Psoas muscle (tissue), 8 donors: ENCODE results near the gene AXIN1. TPM values are rescaled to one million over a fixed set of nuclear protein-coding genes. Genes with fewer than 3 reads are reported as not detected.

Source experiments
- ATAC-seq, 4 donors: fragments of 200-7000 bp; cut with Tn5 transposase; one replicate each; pipeline ENCODE4 v1.9.1; 2020; ENCODE audit warnings: moderate library complexity in 3 of 4, mild to moderate bottlenecking in 2 of 4
- DNase-seq, 2 donors: peaks; one replicate each; pipeline ENCODE4 v3.0.0-alpha.2; 2020
- H3K27ac ChIP-seq: fragments of 200-600 bp; one replicate; pipeline ENCODE4 v1.8.0; 2022
- H3K27me3 ChIP-seq, 3 donors: fragments of 200-600 bp in 1 of 3; one replicate each; pipeline versions ENCODE4 v1.6.1 to v1.8.0; 2013 to 2022; ENCODE audit warnings: low read length in 2 of 3, mild to moderate bottlenecking in 2 of 3, moderate library complexity in 1 of 3; ENCODE audit not compliant: insufficient read depth in 3 of 3
- H3K36me3 ChIP-seq, 2 donors: fragments of 200-600 bp in 1 of 2; one replicate each; pipeline versions ENCODE4 v1.6.1 to v1.8.0; 2013 to 2022; ENCODE audit warnings: low read depth in 1 of 2, mild to moderate bottlenecking in 1 of 2, moderate library complexity in 1 of 2; ENCODE audit not compliant: insufficient read depth in 1 of 2
- H3K4me1 ChIP-seq: fragments of 200-600 bp; one replicate; pipeline ENCODE4 v1.8.0; 2022
- H3K4me3 ChIP-seq: fragments of 200-600 bp; one replicate; pipeline ENCODE4 v1.8.0; 2022; ENCODE audit warnings: mild to moderate bottlenecking
- H3K9me3 ChIP-seq: fragments of 200-600 bp; one replicate; pipeline ENCODE4 v1.8.0; 2022
- CTCF ChIP-seq: fragments of 200-600 bp; IDR thresholded peaks from one replicate; pipeline ENCODE4 v1.8.0; 2022; ENCODE audit warnings: antibody characterized with exemption
- WGBS, 3 donors: extraction: QIAGEN DNeasy Blood & Tissue Kit; methylation state at CpG; one replicate each; pipeline versions ENCODE4 v1.1.6 to v1.1.7; 2013; 5-methylcytosine and 5-hydroxymethylcytosine counted together
- intact Hi-C, 2 donors: fragments of 100-400 bp; cut with DNase I; formaldehyde crosslinking; loops; one replicate each; pipeline versions ENCODE4 v1.11.0 to v1.14.2; 2022
- polyA plus RNA-seq, 3 donors: library from polyadenylated mRNA; stranded (reverse); fragments of 200-250 nt; gene quantifications; one replicate each; pipeline ENCODE4 v1.2.3, GENCODE V29; 2013
- total RNA-seq, 4 donors: library from RNA; stranded (reverse); fragmentation: NEBNext Ultra II Directional in 2 of 4; extraction: Animal tissue kit (Norgen Biotek cat#: 25700) in 2 of 4; gene quantifications; one replicate each; pipeline versions ENCODE4 v1.2.1 to v1.2.4, GENCODE V29; 2021 to 2023
- donor health status: healthy with polysubstance abuse.
- donor health status: DM: no; HTN: no; CAD: no; lungs with moderate emphysema.
- donor health status: Bipolar disorder and iron deficiency.
- donor health status: healthy.
- donor health status: DM: yes; HTN: yes; CAD: no.
- donor health status: DM: no; HTN: no; CAD: no.
- donor health status: DM: no; HTN: no; CAD: no.
- donor health status: DM: yes; HTN: yes; CAD: no.

Gene AXIN1
- total and polyA plus RNA-seq, 7 donors, result 12.1 to 32.3 (median 23.2) TPM

- no peak for ATAC-seq
- Histone ChIP-seq H3K4me1 (peaks cover 9% of the 10 kb centered on the region), H3K27ac (no peak overlapping the region), H3K9me3 (no peaks in the 10 kb centered on the region), H3K27me3 (no peaks in the 10 kb centered on the region), H3K4me3 (no peak overlapping the region), H3K36me3 (peaks cover 0 to 9% of the 10 kb centered on the region in 2 donors)
- TF ChIP-seq CTCF, result no peak
- intact Hi-C loops, result no loop called here
- 86 to 92% (median 91%) methylated on average over 13 of the region's 13 CpGs for WGBS, 3 donors
- no peak for DNase-seq
These were observed 29.9 kb downstream of the AXIN1 start for GRCh38 chr16:322476-323143.

GRCh38 chr16:321532-321931 lies 31.0 kb downstream of the AXIN1 start:
- no peak for DNase-seq
- no peaks in the 10 kb centered on the region for H3K27me3 ChIP-seq
- no peak overlapping the region for H3K4me3 ChIP-seq
- WGBS, 3 donors, result 74 to 79% (median 79%) methylated on average over 9 of the region's 9 CpGs
- TF ChIP-seq CTCF, result no peak
- H3K27ac ChIP-seq, result no peak overlapping the region
- H3K4me1 ChIP-seq, result peaks cover under 1% of the 10 kb centered on the region
- peaks cover 0 to 9% of the 10 kb centered on the region in 2 donors for H3K36me3 ChIP-seq
- ATAC-seq, result no peak
- intact Hi-C loops, result no loop called here
- no peaks in the 10 kb centered on the region for H3K9me3 ChIP-seq

GRCh38 chr16:320206-320605 lies 32.3 kb downstream of the AXIN1 start:
- intact Hi-C loops, result no loop called here
- Histone ChIP-seq H3K9me3 (no peaks in the 10 kb centered on the region), H3K36me3 (peaks cover 0 to 9% of the 10 kb centered on the region in 2 donors), H3K4me3 (no peak overlapping the region), H3K4me1 (no peaks in the 10 kb centered on the region), H3K27me3 (no peaks in the 10 kb centered on the region), H3K27ac (no peak overlapping the region)
- 90 to 93% (median 91%) methylated on average over 5 of the region's 5 CpGs for WGBS, 3 donors
- DNase-seq (no peak), ATAC-seq (no peak)
- TF ChIP-seq CTCF, result no peak

GRCh38 chr16:318628-319027 lies 33.9 kb downstream of the AXIN1 start:
- DNase-seq (no peak), ATAC-seq (peak in 1 of 4 donors; percentile 24)
- 90 to 93% (median 93%) methylated on average over 20 to 22 of the region's 22 CpGs for WGBS, 3 donors

More at GRCh38 chr16:318628-319027, 33.9 kb downstream of the AXIN1 start:
- Histone ChIP-seq H3K36me3 (peaks cover 0 to 19% of the 10 kb centered on the region in 2 donors), H3K27ac (no peak overlapping the region), H3K4me1 (no peaks in the 10 kb centered on the region), H3K9me3 (no peaks in the 10 kb centered on the region), H3K27me3 (no peaks in the 10 kb centered on the region), H3K4me3 (no peak overlapping the region)
- no peak for TF ChIP-seq CTCF
- intact Hi-C loops, result no loop called here
